Superior temporal gyrus (tissue), 1 donor: ENCODE results near the gene STIMATE.

Experiments used
- DNase-seq: peaks from one replicate; pipeline ENCODE4 v3.0.0-alpha.2; 2016; ENCODE audit errors: extremely low spot score

The STIMATE gene

GRCh38 chr3:52866427-52866826 is 30.9 kb downstream of the STIMATE start:
- no peak for DNase-seq

GRCh38 chr3:52865994-52866393 is 31.4 kb downstream of the STIMATE start:
- DNase-seq = peak; percentile 35

- no peak for DNase-seq
Observed at GRCh38 chr3:52860424-52860768, 37.0 kb downstream of the STIMATE start.

- no peak for DNase-seq
Observed at GRCh38 chr3:52859686-52860423, 37.5 kb downstream of the STIMATE start.

GRCh38 chr3:52857864-52858263 is 39.5 kb downstream of the STIMATE start:
- no peak for DNase-seq

GRCh38 chr3:52857133-52857532 is 40.2 kb downstream of the STIMATE start:
- no peak for DNase-seq

- DNase-seq = no peak
Observed at GRCh38 chr3:52856666-52857065, 40.7 kb downstream of the STIMATE start.

- no peak for DNase-seq
Observed at GRCh38 chr3:52854013-52854412, 43.3 kb downstream of the STIMATE start.

- DNase-seq = no peak
Observed at GRCh38 chr3:52852419-52852818, 44.9 kb downstream of the STIMATE start.

- peak; percentile 52 for DNase-seq
Observed at GRCh38 chr3:52851348-52851747, 46.0 kb downstream of the STIMATE start.

- DNase-seq = no peak
Observed at GRCh38 chr3:52849656-52850055, 47.7 kb downstream of the STIMATE start.

GRCh38 chr3:52848617-52849016 is 48.7 kb downstream of the STIMATE start:
- peak; percentile 42 for DNase-seq

GRCh38 chr3:52847726-52848125 is 49.6 kb downstream of the STIMATE start:
- DNase-seq = no peak

GRCh38 chr3:52847241-52847640 is 50.1 kb downstream of the STIMATE start:
- no peak for DNase-seq

GRCh38 chr3:52846432-52846965 is 50.8 kb downstream of the STIMATE start:
- no peak for DNase-seq

GRCh38 chr3:52845691-52846431 is 51.5 kb downstream of the STIMATE start:
- peak; percentile 47 for DNase-seq

- DNase-seq = peak; percentile 79
Observed at GRCh38 chr3:52845157-52845556, 52.2 kb downstream of the STIMATE start.

GRCh38 chr3:52844290-52844975 is 52.9 kb downstream of the STIMATE start:
- DNase-seq = peak; percentile 42

- no peak for DNase-seq
Observed at GRCh38 chr3:52843881-52844280, 53.5 kb downstream of the STIMATE start.

- DNase-seq = no peak
Observed at GRCh38 chr3:52843108-52843865, 54.1 kb downstream of the STIMATE start.

GRCh38 chr3:52842424-52842823 is 54.9 kb downstream of the STIMATE start:
- DNase-seq = no peak

- DNase-seq = no peak
Observed at GRCh38 chr3:52841981-52842340, 55.4 kb downstream of the STIMATE start.
